HepG2 (cell line): ENCODE measurements around the gene TMEM187.

ENCODE experiments used
- AGO2 ChIP-seq: fragments of 200-400 bp; formaldehyde crosslinking; optimal IDR thresholded peaks from 2 replicates; pipeline ENCODE3; 2017; ENCODE audit warnings: mild to moderate bottlenecking, low read depth, low read length, moderate library complexity
- MTF1 ChIP-seq: sonication (generic); formaldehyde crosslinking; IDR thresholded peaks from 2 replicates; pipeline ENCODE4 v1.5.0; 2020; ENCODE audit warnings: missing genetic modification reagents
- PHF21A ChIP-seq: sonication (generic); formaldehyde crosslinking; IDR thresholded peaks from 2 replicates; pipeline ENCODE4 v1.5.0; 2020; ENCODE audit warnings: mild to moderate bottlenecking, missing genetic modification reagents
- POLR2G ChIP-seq: fragments of 200-400 bp; formaldehyde crosslinking; IDR thresholded peaks from 2 replicates; pipeline ENCODE4 v1.6.1; 2018; ENCODE audit warnings: mild to moderate bottlenecking, low read depth, low read length, moderate library complexity
- RNF219 ChIP-seq: sonication (generic); formaldehyde crosslinking; IDR thresholded peaks from 2 replicates; pipeline ENCODE4 v1.5.0; 2020; ENCODE audit warnings: mild to moderate bottlenecking, missing genetic modification reagents
- YY1 ChIP-seq: IDR thresholded peaks from 2 replicates; pipeline ENCODE4 v1.6.1; 2011; ENCODE audit warnings: low read length, low read depth, moderate library complexity, mild to moderate bottlenecking; ENCODE audit not compliant: insufficient read depth, insufficient replicate concordance
- ZKSCAN5 ChIP-seq: sonication (generic); formaldehyde crosslinking; IDR thresholded peaks from 2 replicates; pipeline ENCODE4 v1.5.1; 2020; ENCODE audit warnings: mild to moderate bottlenecking, missing genetic modification reagents
- ZNF768 ChIP-seq: sonication (generic); formaldehyde crosslinking; IDR thresholded peaks from 2 replicates; pipeline ENCODE4 v1.4.0; 2020; ENCODE audit warnings: missing genetic modification reagents
- TF ChIP-seq, protein P1 (sequence below): sonication (generic); formaldehyde crosslinking; IDR thresholded peaks from 2 replicates; pipeline ENCODE4 v1.5.0; 2020; ENCODE audit warnings: mild to moderate bottlenecking, missing genetic modification reagents, moderate library complexity
- TF ChIP-seq, protein P2 (sequence below): sonication (generic); formaldehyde crosslinking; IDR thresholded peaks from 2 replicates; pipeline ENCODE4 v1.8.1; 2023; ENCODE audit warnings: mild to moderate bottlenecking, inconsistent platforms, moderate library complexity, missing genetic modification reagents, borderline replicate concordance

DNA sequence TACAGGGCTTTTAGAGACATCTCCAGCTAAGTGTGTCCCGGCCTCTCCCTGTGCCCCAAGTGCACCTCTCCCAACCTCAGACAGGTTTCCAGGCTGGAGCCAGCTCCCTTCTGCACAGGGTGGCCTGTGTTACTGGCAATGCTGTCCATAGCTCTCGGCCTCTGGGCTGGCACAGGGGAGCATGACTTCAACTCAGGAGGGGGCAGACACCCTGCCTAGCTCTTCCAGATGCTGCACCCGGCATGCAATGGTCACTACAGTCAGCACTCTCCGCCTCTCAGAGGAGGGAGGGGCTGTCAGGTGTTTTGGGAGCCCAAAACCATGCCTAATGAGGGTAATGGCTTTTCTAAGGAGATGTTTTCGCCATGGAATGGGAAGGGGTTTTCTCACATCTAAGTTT lies 49.6 kb downstream of the TMEM187 start:
- TF ChIP-seq YY1 (no peak), AGO2 (no peak), ZKSCAN5 (CRISPR knock-in tag) (no peak), RNF219 (no peak), ZNF768 (no peak), PHF21A (CRISPR knock-in tag) (no peak), POLR2G (no peak), MTF1 (no peak)
- TF ChIP-seq, protein P1, sequence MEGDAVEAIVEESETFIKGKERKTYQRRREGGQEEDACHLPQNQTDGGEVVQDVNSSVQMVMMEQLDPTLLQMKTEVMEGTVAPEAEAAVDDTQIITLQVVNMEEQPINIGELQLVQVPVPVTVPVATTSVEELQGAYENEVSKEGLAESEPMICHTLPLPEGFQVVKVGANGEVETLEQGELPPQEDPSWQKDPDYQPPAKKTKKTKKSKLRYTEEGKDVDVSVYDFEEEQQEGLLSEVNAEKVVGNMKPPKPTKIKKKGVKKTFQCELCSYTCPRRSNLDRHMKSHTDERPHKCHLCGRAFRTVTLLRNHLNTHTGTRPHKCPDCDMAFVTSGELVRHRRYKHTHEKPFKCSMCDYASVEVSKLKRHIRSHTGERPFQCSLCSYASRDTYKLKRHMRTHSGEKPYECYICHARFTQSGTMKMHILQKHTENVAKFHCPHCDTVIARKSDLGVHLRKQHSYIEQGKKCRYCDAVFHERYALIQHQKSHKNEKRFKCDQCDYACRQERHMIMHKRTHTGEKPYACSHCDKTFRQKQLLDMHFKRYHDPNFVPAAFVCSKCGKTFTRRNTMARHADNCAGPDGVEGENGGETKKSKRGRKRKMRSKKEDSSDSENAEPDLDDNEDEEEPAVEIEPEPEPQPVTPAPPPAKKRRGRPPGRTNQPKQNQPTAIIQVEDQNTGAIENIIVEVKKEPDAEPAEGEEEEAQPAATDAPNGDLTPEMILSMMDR (CRISPR knock-in tag), result no peak
- TF ChIP-seq, protein P2, sequence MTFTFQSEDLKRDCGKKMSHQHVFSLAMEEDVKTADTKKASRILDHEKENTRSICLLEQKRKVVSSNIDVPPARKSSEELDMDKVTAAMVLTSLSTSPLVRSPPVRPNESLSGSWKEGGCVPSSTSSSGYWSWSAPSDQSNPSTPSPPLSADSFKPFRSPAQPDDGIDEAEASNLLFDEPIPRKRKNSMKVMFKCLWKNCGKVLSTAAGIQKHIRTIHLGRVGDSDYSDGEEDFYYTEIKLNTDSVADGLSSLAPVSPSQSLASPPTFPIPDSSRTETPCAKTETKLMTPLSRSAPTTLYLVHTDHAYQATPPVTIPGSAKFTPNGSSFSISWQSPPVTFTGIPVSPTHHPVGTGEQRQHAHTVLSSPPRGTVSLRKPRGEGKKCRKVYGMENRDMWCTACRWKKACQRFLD (CRISPR knock-in tag), result no peak
